Head of caudate nucleus (tissue), 42 donors: ENCODE data around the gene SLC6A7.

Source experiments
- DNase-seq, 42 donors: peaks; one replicate each; pipeline versions ENCODE4 v3.0.0 to v3.0.0-alpha.2; 2020 to 2021; ENCODE audit warnings: mixed read lengths in 7 of 42
- intact Hi-C: fragments of 100-400 bp; cut with DNase I; formaldehyde crosslinking; loops from one replicate; pipeline ENCODE4 v1.15.0; 2022

Gene SLC6A7

DNA sequence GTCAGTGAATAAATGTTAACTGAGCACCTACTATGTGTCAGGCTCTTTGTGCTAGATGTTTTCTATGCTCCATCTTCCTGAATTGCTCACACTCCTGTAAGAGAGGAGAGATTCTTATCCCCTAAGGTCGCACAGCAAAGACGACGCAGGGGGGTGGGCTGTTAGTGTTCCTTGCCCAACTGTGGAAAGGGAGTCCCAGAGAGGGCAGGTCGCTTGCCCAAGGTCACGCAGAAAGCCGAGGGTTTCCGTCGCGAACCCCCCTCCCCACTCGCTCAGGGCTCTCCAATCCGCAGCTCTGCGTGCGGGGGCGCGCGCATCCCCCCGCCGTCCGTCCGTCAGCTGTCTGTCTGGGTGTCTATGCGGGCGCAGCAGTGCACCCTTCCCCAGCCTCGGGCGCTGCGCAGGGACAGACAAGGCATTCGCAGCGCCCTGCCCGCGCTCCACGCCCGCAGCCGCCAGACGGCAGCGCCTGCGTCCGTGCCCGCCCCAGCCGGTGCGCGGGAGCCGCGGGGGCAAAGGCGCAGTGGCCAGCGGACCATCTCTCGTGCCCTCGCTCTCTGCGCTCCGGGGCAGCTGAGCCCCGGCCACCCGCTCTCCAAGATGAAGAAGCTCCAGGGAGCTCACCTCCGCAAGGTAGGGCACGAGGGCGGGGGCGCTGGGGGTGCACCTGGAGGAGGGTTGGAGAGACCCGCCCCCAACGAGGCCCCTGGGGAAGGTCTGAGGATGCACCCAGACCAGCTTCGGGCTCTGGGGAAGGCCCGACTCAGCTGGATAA lies at the start of gene SLC6A7:
TSS of gene SLC6A7 (plus strand) at position 335 of the 775 bp plus-strand sequence. CDS start at position 601, 266 bp downstream.
- no peak for DNase-seq
- intact Hi-C loops: no loop called here

DNA sequence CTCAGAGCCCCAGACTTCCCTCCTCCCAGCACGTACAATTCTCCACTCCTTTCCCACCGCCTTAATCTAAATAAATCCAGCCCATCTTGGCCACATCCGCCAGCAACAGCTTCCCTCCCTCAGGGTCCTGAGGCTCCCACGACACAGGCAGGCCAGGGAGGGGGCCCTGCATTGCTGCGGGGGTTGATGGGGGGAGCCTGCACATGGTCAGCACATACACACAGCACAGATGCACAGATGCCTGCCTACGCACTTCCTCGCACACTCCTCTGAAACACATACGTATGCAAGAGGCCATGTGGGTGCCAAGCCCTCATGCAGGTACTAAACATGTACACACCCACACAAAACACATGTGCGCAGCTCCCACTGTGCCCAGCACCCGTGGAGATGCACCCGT lies 49.0 kb upstream of the SLC6A7 start:
- intact Hi-C loops: no loop called here
- no peak for DNase-seq

DNA sequence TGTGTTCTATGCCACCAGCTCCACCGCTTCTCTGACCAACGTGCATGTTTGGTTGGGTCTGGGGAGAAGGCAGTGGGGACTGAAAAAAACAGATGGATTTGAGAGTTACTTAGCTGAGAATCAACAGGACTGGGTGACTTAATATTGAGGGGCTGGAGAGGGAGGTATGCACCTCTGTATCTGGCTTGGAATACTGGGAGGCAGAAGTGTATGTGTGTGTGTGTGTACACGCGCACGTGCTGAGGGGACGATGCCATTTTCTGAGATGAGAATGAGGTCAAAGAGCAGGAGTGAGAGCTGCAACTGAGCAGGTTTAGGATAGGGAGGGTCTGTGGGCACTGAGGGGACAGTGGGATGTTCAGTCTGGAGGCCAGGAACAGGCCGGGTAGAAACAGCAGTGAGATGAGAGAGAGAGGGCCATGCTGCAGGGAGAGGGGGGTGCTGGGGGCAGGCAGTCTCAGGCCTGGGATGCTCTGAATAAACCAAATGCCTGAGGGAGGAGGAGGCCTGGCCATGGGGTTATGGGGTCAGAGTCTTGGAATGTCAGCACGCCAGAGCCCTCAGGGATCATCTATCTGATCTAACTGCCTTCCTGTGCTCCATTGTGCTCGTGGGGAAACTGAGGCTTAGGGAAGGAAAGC lies 48.2 kb upstream of the SLC6A7 start:
- intact Hi-C loops: no loop called here
- no peak for DNase-seq

DNA sequence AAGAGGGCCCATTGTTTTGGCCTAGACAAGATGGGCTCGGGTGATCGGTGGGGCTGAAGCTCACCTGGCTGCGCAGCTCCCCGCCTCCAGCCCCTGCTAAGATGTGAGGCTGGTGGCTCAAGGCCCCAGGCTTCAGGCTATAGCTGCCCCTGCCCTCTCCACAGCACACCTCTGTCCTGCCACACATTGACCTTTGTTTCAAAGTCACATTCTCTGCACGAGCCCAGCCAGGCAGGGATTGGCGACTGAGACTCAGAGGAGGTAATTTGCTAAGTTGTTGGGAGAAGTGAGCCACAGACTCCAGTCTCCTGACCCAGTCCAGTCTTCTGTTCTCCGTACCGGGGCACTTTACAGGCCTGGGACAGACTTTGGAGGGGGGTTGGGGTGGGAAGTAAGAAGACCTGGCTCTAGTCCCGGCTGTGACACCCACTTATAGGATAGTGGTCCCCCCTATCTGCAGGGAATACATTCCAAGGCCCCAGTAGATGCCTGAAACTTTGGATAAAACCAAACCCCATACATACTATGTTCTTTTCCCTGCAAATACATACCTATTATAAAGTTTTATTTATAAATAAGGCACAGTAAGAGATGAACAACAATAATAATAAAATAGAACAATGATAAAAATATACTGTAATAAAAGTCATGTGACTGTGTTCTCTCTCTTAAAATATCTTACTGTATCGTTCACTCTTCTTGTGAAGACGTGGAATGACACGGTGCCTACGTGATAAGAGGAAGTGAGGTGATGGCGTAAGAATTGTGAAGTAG lies 47.5 kb upstream of the SLC6A7 start:
- intact Hi-C loops: no loop called here
- no peak for DNase-seq

DNA sequence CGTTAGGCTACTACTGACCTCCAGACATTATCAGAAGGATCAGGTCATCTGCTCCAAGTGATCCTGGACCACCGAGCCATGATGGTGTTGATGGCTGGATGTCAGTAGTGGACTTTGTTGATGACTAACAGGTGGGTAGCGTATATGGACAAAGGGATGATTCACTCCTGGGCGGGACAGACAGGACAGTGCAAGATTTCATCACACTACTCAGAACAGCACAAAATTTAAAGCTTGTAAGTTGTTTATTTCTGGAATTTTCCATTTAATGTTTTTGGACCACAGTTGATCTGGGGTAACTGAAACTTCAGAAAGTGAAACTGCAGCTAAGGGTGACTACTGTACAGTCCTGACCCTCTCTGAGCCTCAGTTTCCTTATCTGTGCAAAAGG lies 46.9 kb upstream of the SLC6A7 start:
- no peak for DNase-seq

DNA sequence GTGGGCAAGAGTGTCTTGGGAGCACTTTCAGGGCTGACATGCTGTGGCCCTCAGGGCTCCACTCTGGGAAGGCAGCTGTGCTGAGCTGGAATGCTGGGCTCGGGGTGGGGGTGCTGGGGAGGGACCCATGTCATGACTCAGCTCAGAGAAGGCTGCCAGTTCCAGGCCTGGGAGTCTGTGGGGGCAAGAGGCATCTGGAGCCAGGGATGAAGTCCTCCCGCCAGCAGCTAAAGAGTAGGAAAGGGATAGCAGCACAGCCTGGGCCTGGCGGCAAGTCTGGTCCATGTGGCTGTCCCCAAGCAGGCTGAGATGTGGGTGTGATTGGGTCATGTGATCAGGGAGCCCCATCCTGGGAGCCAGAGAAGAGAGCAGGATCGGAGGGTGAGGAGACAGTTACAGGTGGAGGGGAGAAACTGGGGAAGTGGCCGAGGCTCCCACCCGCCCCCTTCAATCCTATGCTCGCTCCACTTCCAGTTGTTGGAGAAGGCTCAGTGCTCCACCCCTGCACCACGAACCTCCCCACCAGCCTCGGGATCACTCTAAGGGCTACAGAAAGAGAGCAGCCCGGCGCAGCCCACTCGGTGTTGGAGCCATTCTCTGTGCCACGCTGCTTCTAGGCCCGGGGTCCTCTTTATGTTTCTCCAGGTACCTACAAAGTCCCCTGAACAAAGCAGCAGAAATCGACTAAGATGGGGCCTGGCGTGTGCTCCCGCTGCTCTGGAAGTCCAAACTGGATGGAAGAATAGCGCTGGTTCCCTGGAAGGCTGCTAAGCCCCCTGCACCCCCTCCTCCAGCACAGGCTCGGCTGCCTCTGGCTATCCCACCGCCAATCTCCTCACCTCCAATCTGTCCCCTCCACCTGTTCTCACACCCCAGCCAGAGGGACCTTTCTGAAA lies 46.3 kb upstream of the SLC6A7 start:
- intact Hi-C loops: no loop called here
- DNase-seq: peak in 9 of 42 donors; percentile 24 to 66 (median 49)

More for the DNA sequence above, 46.9 kb upstream of the SLC6A7 start:
- intact Hi-C loops: no loop called here

DNA sequence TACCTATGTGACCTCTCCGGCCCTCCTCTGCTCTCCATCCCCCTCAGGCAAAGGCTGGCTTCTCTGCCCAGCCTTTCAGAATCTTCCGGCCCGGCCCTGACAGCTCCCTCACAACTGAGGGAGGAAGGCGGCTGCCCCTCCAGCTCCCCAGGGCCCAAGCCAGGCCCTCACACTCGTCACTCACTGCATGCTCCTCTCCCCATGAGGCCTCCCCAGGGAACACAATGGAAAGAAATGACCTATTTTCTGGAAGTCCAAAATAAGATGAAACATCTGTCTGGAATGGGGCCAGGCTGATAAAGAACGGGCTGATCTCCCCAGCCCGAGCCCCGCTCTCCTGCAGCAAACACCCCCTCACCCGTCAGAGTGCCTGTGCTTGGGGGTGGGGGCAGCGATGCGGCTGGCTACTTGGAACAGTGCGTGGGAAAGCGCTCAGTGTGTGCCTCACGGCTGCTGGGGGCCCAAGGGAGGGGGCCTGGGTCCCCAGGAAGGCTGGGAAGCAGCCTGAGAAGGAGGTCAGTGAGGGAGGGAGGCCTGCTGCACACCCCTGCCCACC lies 45.5 kb upstream of the SLC6A7 start:
- intact Hi-C loops: no loop called here

DNA sequence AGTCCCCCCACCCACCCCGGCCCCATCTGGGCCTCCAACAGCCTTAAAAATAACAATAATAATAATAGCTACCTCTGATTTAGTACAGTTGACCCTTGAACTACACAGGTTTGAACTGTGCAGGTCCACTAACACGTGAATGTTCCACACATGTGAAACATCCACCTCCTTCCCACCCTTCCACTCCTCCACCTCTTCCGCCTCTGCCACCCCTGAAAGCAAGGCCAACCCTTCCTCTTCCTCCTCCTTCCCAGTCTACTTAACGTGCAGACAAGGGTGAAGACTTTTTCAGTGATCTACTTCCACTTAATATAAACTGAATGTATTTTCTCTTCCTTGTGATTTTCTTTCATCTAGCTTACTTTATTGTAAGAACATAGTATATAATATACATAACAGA lies 45.0 kb upstream of the SLC6A7 start:
- DNase-seq: no peak
- intact Hi-C loops: no loop called here

More for the DNA sequence above, 45.5 kb upstream of the SLC6A7 start:
- peak in 3 of 42 donors; percentile 25 to 37 (median 27) for DNase-seq

DNA sequence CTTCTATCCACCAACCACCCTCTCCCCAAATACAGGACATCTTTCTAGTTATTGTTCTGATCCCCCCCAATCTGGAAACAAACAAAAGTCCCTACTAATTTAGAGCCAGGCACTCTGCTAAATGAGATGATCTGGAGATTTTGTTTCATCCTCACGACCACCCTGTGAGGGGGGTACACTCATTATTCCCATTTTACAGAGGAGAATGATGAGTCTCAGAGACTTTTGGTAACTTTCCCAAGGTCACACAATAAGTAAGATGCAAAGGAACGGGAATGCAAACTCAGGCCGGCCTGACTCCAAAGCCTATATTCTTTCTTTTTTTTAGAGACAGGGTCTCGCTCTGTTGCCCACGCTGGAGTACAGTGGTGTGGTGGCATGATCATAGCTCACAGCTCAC lies 43.6 kb upstream of the SLC6A7 start:
- no peak for DNase-seq
- intact Hi-C loops: no loop called here

DNA sequence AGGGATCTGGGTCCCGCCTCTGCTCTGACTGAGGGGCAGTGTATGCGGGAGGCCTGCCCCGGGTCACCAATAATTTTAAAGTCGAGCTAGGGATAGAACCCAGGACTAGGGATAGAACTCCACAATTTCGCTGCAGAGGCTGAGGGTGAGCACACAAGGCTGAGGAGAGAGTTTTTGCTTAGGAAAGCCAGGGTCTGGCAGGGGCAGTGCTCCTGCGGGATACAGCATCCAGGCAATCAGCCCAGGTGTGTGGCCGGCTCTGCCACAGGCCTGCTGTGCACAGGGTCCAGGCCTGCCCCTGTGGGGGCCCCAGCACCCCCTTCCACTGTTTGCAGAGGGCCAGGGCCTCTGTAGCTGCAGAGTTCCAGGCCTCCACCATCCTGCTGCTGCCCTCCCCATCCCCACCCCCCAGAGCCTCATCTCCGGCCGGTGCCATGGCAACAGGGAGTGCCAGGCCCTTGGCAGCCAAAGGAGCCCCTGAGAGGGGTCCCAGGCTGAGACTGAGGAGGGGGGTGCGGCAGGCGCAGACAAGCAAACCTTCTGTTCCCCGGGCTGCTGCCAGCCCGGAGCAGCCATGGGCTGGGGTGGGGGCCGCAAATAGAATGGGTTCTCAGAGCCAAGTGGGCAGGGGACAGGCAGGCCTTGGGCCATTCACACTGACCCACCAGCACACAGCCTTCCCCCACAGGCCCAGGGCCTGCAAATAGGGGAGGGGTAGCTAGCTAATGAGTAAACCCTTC lies 42.8 kb upstream of the SLC6A7 start:
- peak in 34 of 42 donors; percentile 15 to 86 (median 54) for DNase-seq
- intact Hi-C loops: no loop called here

DNA sequence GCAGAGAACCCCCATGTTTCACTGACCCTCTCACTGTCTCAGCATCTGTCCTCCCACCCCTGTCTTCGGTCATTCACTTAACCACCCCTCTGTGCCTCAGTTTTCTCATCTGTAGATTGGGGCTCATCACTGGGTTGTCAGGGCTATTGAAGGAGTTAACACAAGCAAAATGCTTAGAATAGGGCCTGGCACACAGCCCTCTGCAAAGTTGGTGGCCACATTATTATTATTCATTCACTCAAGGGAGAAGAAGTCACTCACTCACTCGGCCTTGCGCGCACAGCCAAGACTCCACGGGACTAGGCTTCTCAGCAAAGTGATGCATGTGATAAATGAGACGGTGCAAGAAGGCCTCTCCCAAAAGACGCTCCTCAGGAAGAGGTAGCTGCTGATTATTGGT lies 42.2 kb upstream of the SLC6A7 start:
- intact Hi-C loops: no loop called here
- DNase-seq: peak in 5 of 42 donors; percentile 26 to 56 (median 38)

DNA sequence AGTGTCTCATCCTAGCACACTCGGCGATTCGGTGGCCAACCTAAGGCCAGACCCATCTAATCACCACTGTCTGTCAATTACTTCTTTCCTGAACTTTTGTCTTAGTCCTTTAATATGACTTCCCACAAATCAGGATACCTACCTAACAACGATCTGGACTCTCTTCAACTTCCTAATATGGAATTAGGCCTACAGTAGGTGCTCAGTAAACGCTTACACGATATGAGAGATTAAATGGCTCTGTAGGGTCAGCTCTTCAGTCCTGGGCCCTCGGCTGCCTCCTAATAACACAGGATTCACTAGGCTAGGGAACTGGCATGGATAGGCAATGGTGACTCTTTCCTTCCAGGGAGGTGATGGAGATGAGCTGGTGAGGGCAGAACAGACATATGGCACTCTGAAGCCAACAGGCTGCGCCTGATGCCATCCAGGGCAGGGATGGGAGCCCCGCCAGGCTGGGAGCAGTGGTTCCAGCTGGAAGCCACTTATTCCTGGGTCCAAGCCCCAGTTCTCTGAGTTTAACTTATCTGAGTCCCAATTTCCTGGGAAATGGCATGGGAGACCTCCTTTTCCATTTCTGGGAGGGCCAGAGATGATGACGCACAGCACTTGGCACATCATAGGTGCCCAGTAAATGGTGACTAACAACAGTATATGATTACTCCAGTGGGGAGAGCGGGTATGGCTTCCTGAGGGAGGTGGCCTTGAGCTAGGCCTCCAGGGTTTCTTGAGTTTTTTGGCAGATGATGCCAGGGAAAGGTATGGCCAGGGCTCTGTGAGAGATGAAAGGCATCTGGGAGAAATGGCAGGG lies 41.5 kb upstream of the SLC6A7 start:
- peak in 6 of 42 donors; percentile 29 to 56 (median 36) for DNase-seq
- intact Hi-C loops: no loop called here

DNA sequence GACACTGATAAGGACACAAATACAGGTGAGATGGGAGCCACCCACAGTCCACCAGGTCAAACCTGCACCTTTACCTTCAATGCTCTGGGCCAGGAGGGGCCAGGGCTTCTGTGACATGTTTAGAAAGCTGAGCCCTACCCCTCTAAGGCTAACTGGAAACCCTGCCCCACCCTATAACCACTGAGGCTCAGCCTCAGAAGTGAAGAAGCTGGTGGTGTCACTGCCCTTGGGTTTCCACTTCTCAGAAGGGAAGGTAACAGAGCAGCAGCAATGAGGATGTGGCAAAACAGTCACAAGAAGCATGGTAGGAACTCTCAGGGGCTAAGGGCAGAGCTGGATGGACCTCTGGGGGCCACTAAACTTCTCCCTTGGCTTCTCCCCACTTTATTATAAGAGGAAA lies 40.2 kb upstream of the SLC6A7 start:
- no peak for DNase-seq
- intact Hi-C loops: no loop called here

DNA sequence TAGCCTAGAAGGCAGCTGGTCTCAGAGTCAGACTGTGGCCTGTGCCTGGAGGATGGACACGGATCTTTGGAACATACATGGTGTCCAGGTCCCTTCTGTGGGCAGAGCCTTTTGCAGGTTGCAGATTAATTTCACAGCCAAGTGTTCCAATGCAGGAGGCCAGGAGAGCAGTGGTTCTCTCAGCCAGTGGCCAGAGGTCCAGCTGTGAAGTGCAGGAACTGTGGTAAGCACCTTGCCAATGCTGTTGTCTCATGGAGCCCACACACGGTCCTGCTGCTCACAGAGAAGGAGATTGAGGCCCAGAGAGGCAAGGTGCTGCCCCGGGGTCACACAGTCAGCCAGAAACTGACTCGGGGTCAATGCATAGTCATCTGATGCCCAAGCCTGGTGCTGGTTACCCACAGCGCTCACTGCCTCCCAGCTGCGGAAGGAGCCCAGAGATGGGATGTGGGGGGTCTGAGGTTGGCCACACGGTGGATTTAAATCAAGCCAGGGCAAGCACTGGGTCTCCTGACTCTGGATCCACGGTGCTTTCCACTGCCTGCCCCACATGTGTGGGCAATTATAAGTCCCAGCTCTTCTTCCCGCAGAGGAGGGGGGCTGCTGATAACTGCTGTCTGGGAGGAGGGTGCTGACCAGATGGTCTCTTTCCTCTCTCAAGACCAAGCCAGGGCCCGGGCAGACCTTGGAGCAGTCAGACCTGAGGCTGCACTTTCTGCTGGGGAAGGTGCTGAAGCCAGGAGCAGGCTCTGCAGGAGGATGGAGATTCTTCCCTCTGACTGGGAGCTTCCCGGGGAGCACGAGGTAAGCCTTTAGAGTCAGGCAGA lies 37.0 kb upstream of the SLC6A7 start:
- intact Hi-C loops: no loop called here
- no peak for DNase-seq

DNA sequence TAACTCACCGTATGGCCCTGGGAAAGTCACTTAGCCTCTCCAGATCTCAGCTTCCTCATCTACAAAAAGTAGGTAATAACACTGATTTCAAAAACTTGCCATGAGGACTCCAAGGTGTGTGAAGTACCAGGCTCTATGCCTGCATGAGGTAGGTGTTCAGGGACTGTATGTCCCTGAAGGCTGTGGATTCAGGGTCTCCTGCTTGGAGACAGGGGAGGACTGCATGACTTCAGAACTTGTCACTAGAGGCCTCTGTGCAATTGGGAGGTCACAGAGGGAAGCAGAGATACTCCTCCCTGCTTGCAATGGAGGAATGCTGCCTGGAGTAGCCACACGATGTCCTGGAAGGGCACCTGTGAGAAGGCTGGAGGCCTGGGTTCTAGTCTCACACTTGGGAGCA lies 36.4 kb upstream of the SLC6A7 start:
- intact Hi-C loops: no loop called here
- DNase-seq: no peak

DNA sequence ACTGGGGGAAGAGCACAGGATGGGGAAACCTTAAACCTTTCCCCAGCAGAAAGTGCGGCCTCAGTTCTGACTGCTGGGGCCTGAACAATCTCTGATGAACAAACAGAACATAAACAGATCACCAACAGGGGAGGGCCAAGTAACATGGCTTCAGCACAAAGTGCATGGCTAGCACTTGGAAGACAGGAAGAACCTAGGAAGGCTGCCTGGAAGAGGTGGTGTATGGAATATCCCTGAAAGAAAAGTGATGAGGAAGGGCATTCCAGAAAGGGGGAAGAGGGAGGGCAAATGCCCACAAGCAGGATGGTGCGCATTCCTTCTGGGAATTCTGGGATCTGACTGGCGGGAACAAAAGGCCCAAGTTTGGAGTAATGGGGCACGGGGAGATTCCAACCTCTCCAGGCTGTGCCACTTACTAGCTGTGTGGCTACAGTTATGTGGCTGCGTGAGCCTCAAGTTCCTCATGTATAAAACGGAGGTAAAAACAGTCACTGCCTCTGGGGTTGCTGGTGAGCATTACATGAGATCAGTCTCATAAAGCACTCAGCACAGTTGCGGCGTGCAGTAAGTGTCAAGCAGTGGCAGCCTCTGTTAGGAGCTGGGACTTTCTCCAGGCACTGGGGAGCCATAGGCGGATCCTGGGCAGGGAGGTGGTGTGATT lies 35.8 kb upstream of the SLC6A7 start:
- peak in 1 of 42 donors; percentile 41 for DNase-seq
- intact Hi-C loops: no loop called here
